HL-60 (cell line): ENCODE measurements around the gene FOXA3.

Source experiments
- DNase-seq, 2 experiments: peaks; one replicate each; pipeline ENCODE4 v3.0.0-alpha.2; 2010 to 2020; ENCODE audit warnings: low read depth in 1 of 2, low spot score in 1 of 2
- H3K27ac ChIP-seq: fragments of 250-450 bp; sonication (Bioruptor Pico); replicated peaks from 2 replicates; pipeline ENCODE4 v1.5.1; 2020; ENCODE audit warnings: mild to moderate bottlenecking, moderate library complexity
- H3K27me3 ChIP-seq: fragments of 250-450 bp; sonication (Bioruptor Pico); 2 replicates; pipeline ENCODE4 v1.5.1; 2021; ENCODE audit warnings: mild to moderate bottlenecking, moderate library complexity; ENCODE audit not compliant: insufficient read depth, poor library complexity, severe bottlenecking
- H3K4me3 ChIP-seq: replicated peaks from 2 replicates; pipeline ENCODE4 v1.5.1; 2011; ENCODE audit warnings: mild to moderate bottlenecking, control low read depth, low read length; ENCODE audit not compliant: insufficient read depth
- CTCF ChIP-seq: IDR thresholded peaks from one replicate; pipeline ENCODE4 v1.5.1; 2011; ENCODE audit warnings: low read length, control low read depth, inconsistent platforms; ENCODE audit not compliant: insufficient read depth
- GABPA ChIP-seq: IDR thresholded peaks from 2 replicates; pipeline ENCODE4 v1.6.1; 2012; ENCODE audit warnings: low read depth
- POLR2AphosphoS5 ChIP-seq: IDR thresholded peaks from 2 replicates; pipeline ENCODE4 v1.6.1; 2012; ENCODE audit warnings: low read depth
- REST ChIP-seq: IDR thresholded peaks from 2 replicates; pipeline ENCODE4 v1.6.1; 2012; ENCODE audit warnings: low read depth; ENCODE audit not compliant: insufficient replicate concordance
- SPI1 ChIP-seq: IDR thresholded peaks from 2 replicates; pipeline ENCODE4 v1.6.1; 2012; ENCODE audit warnings: low read depth, mild to moderate bottlenecking, borderline replicate concordance

Gene FOXA3

DNA sequence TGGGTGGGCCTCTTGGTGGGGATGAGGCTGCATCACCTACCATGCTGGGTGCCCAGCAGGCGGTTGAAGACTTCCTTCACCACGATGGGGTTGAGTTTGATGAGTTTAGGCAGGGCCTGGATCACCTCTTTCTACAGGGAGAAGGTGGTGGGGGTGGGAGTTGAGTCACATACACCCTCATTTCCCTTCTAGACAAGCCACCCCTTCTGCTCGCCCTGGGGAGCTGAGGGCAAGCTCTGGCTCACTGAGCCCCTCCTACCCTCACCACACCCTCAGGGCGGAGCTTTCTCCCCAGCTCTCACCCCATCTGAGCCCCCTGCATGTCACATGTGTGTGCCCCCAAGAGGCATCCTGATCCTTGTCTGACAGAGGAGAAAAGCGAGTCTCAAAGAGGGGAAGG is 41.4 kb upstream of the FOXA3 start:
- Histone ChIP-seq H3K4me3 (no peak overlapping the region), H3K27me3 (no peaks in the 10 kb centered on the region), H3K27ac (no peak overlapping the region)
- DNase-seq, result no peak
- TF ChIP-seq GABPA (no peak), CTCF (no peak), SPI1 (no peak), POLR2AphosphoS5 (no peak), REST (no peak)

- TF ChIP-seq REST, result no peak
- no peak for TF ChIP-seq CTCF
- no peak for TF ChIP-seq GABPA
- no peak for TF ChIP-seq POLR2AphosphoS5
- no peak for TF ChIP-seq SPI1
- no peaks in the 10 kb centered on the region for H3K27me3 ChIP-seq
- DNase-seq, result no peak
- no peak overlapping the region for H3K4me3 ChIP-seq
- no peak overlapping the region for H3K27ac ChIP-seq
Observed at GRCh38 chr19:45823182-45823581, 40.9 kb upstream of the FOXA3 start.

GRCh38 chr19:45824041-45824471 is 40.1 kb upstream of the FOXA3 start:
- TF ChIP-seq GABPA (no peak), POLR2AphosphoS5 (no peak), SPI1 (no peak), REST (no peak), CTCF (no peak)
- Histone ChIP-seq H3K4me3 (no peak overlapping the region), H3K27me3 (no peaks in the 10 kb centered on the region), H3K27ac (no peak overlapping the region)
- no peak for DNase-seq
